ENCODE data around the gene HTR3E. TPM values are rescaled to one million over a fixed set of nuclear protein-coding genes. Genes with fewer than 3 reads are reported as not detected.

HTR3E gene
- total RNA-seq, 3 donors from 2014 or later = not detected

DNA sequence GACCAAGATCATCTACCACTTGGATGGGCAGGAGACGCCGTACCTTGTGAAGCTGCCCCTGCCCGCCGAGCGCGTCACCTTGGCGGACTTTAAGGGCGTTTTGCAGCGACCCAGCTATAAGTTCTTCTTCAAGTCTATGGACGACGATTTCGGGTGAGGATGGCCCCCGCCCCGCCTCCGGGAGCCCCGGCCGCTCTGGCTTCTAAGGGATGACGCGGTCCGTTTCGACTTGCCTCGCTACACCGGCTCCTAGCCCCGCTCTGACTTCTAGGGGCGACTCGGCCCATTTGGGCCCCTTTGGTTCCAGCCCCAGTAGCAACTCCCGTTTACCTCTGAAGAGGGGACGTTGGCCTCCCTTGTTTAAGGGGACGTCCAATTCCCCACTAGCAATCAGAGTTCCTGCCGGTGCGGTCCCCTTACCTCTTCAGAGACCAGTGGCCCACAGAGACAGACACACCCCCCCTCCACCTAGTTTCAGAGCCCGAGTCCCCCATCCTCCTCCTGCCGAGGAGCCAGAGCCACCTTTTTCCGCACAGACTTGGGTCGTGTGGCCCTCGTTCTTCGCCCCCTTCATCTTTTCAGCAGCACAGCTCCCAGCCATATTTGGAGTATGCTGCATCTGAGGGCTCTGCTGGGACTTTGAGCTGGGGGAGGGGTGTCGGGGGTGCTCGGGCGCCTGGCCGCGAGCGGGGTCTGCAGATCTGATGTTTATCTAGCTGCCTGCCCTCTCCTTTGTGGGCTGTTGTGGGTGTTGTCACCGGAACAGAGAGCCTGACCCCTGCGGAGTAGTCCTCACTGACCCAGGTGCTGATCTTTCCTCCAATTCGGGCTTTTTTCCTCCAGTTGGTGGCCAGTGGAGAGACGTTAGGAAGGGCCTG lies 59.0 kb downstream of the HTR3E start:
- peak in 1 of 2 donors; percentile 61 for DNase-seq (ENCODE audit: low spot score in 2 of 2)
- H3K27ac ChIP-seq = peak overlapping the region; percentile 88 to 97
- H3K27me3 ChIP-seq = no peaks in the 10 kb centered on the region
- H3K9me3 ChIP-seq = no peaks in the 10 kb centered on the region
- TF ChIP-seq, protein P1, sequence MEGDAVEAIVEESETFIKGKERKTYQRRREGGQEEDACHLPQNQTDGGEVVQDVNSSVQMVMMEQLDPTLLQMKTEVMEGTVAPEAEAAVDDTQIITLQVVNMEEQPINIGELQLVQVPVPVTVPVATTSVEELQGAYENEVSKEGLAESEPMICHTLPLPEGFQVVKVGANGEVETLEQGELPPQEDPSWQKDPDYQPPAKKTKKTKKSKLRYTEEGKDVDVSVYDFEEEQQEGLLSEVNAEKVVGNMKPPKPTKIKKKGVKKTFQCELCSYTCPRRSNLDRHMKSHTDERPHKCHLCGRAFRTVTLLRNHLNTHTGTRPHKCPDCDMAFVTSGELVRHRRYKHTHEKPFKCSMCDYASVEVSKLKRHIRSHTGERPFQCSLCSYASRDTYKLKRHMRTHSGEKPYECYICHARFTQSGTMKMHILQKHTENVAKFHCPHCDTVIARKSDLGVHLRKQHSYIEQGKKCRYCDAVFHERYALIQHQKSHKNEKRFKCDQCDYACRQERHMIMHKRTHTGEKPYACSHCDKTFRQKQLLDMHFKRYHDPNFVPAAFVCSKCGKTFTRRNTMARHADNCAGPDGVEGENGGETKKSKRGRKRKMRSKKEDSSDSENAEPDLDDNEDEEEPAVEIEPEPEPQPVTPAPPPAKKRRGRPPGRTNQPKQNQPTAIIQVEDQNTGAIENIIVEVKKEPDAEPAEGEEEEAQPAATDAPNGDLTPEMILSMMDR (IDR thresholded peaks at IDR 0.05) = no peak
- TF ChIP-seq POLR2A (IDR thresholded peaks at IDR 0.05) (no peak), POLR2AphosphoS5 (IDR thresholded peaks at IDR 0.05) (no peak)
- no peaks in the 10 kb centered on the region for H3K36me3 ChIP-seq
- peaks cover 0 to 5% of the 10 kb centered on the region in 2 donors for H3K4me1 ChIP-seq
- peak overlapping the region; percentile 88 to 99 (median 91) for H3K4me3 ChIP-seq
- intact Hi-C loops (cut with DNase I; ENCODE audit: low total_unique reads) = no loop called here

DNA sequence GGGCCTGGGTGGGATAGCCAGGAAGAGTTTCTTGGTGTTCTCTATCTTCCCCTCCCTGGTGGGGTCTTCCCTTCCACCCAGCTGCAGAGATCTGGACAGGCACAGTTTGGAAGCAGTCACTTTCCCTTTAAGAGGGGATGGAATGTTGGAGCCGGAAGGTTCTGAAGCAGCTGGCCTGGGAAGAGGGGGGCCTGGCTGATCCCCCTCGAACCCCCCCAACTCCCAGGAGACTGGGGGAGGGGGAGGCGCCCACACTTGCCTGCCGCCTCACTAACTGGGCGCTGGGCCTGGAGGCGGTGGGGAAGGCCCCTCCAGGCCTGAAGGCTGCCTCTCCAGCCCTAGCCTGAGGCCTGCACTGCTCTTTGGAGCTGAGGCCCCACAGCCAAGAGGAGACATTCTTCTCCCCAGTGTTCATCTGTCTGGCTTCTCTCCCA lies 59.7 kb downstream of the HTR3E start:
- Histone ChIP-seq H3K36me3 (no peaks in the 10 kb centered on the region), H3K4me1 (peaks cover 0 to 10% of the 10 kb centered on the region in 2 donors), H3K4me3 (peak overlapping the region; percentile 88 to 99 (median 91)), H3K27me3 (no peaks in the 10 kb centered on the region), H3K27ac (peak overlapping the region; percentile 88 to 97), H3K9me3 (no peaks in the 10 kb centered on the region)
- intact Hi-C loops (cut with DNase I; ENCODE audit: low total_unique reads) = no loop called here
- no peak for DNase-seq (ENCODE audit: low spot score in 2 of 2)
- TF ChIP-seq POLR2AphosphoS5 (IDR thresholded peaks at IDR 0.05) (no peak), POLR2A (IDR thresholded peaks at IDR 0.05) (no peak)
- TF ChIP-seq, protein P1 (IDR thresholded peaks at IDR 0.05) = no peak

Other genes with a start within 250 kb of the HTR3E start
- 10 to 100 TPM; 48.0 to 53.6 (median 50.5) TPM for gene PARL, start 212.2 kb upstream of the HTR3E start, total RNA-seq
- 10 to 100 TPM; 21.0 to 29.9 (median 21.8) TPM for gene ABCC5, start 79.2 kb upstream of the HTR3E start, total RNA-seq
- gene HTR3D, start 65.3 kb upstream of the HTR3E start, total RNA-seq = not detected
- gene HTR3C, start 44.0 kb upstream of the HTR3E start, total RNA-seq = not detected
- gene EIF2B5, start 38.3 kb downstream of the HTR3E start, total RNA-seq = 10 to 100 TPM; 37.3 to 62.3 (median 50.1) TPM
- gene DVL3, start 58.3 kb downstream of the HTR3E start, total RNA-seq = 10 to 100 TPM; 35.7 to 40.2 (median 36.1) TPM
- 100 to 1,000 TPM; 195 to 240 (median 204) TPM for gene AP2M1, start 77.8 kb downstream of the HTR3E start, total RNA-seq
- gene ABCF3, start 89.1 kb downstream of the HTR3E start, total RNA-seq = 10 to 100 TPM; 59.4 to 77.4 (median 71.8) TPM
- under 1 TPM; 0.16 to 0.88 (median 0.33) TPM for gene VWA5B2, start 132.5 kb downstream of the HTR3E start, total RNA-seq
- gene ALG3, start 151.9 kb downstream of the HTR3E start, total RNA-seq = 10 to 100 TPM; 36.4 to 46.5 (median 42.6) TPM
- gene EEF1AKMT4, start 152.6 kb downstream of the HTR3E start, total RNA-seq = 1 to 10 TPM; 3.4 to 9.7 (median 6.2) TPM
- gene CAMK2N2, start 164.5 kb downstream of the HTR3E start, total RNA-seq = not detected
- gene ECE2, start 179.0 kb downstream of the HTR3E start, total RNA-seq = not detected
- 100 to 1,000 TPM; 201 to 275 (median 214) TPM for gene PSMD2, start 202.2 kb downstream of the HTR3E start, total RNA-seq
- 100 to 1,000 TPM; 168 to 202 (median 196) TPM for gene EIF4G1, start 217.5 kb downstream of the HTR3E start, total RNA-seq
- gene FAM131A, start 240.5 kb downstream of the HTR3E start, total RNA-seq = 10 to 100 TPM; 18.7 to 32.4 (median 26.5) TPM